CD4-positive, alpha-beta T cell treated with Interferon gamma for 1 hour (primary cell): ENCODE results near the gene PIP5K1B.
A peak's percentile ranks its signal among the peaks of the same experiment; 100 is the strongest.
"Not testable (repeated sequence)": the region's sequence is repeated elsewhere in the genome, so short reads cannot be mapped to it uniquely, and the experiment has no call there.

Source experiments
- DNase-seq: peaks from one replicate; pipeline ENCODE4 v3.0.0-alpha.2; 2020

Gene PIP5K1B

GRCh38 chr9:68967800-68968199 is 262.8 kb downstream of the PIP5K1B start:
- no peak for DNase-seq

- no peak for DNase-seq
Measured at GRCh38 chr9:68969538-68969937, 264.5 kb downstream of the PIP5K1B start.

GRCh38 chr9:68970151-68970550 is 265.1 kb downstream of the PIP5K1B start:
- no peak for DNase-seq

- DNase-seq, result no peak
Measured at GRCh38 chr9:68973619-68974018, 268.6 kb downstream of the PIP5K1B start.

GRCh38 chr9:68974431-68974830 is 269.4 kb downstream of the PIP5K1B start:
- DNase-seq, result no peak

GRCh38 chr9:68974901-68975300 is 269.9 kb downstream of the PIP5K1B start:
- DNase-seq, result no peak

- no peak for DNase-seq
Measured at GRCh38 chr9:68975365-68976043, 270.5 kb downstream of the PIP5K1B start.

- DNase-seq, result no peak
Measured at GRCh38 chr9:68978066-68978465, 273.0 kb downstream of the PIP5K1B start.

GRCh38 chr9:68978501-68978900 is 273.5 kb downstream of the PIP5K1B start:
- DNase-seq, result no peak

- no peak for DNase-seq
Measured at GRCh38 chr9:68979538-68980314, 274.7 kb downstream of the PIP5K1B start.

- no peak for DNase-seq
Measured at GRCh38 chr9:68980341-68980914, 275.4 kb downstream of the PIP5K1B start.

- DNase-seq, result no peak
Measured at GRCh38 chr9:68981789-68982188, 276.7 kb downstream of the PIP5K1B start.

- DNase-seq, result no peak
Measured at GRCh38 chr9:68983008-68983411, 278.0 kb downstream of the PIP5K1B start.

GRCh38 chr9:68983522-68984424 is 278.7 kb downstream of the PIP5K1B start:
- DNase-seq, result no peak

- DNase-seq, result not testable (repeated sequence)
Measured at GRCh38 chr9:68986949-68987348, 281.9 kb downstream of the PIP5K1B start.

- DNase-seq, result no peak
Measured at GRCh38 chr9:68991457-68991856, 286.4 kb downstream of the PIP5K1B start.

- DNase-seq, result no peak
Measured at GRCh38 chr9:68995776-68996175, 290.7 kb downstream of the PIP5K1B start.

- no peak for DNase-seq
Measured at GRCh38 chr9:68996462-68996861, 291.4 kb downstream of the PIP5K1B start.

GRCh38 chr9:68997666-68998065 is 292.6 kb downstream of the PIP5K1B start:
- no peak for DNase-seq

- no peak for DNase-seq
Measured at GRCh38 chr9:68998385-68998784, 293.3 kb downstream of the PIP5K1B start.

- DNase-seq, result no peak
Measured at GRCh38 chr9:68998812-68999211, 293.8 kb downstream of the PIP5K1B start.

- DNase-seq, result peak; percentile 67
Measured at GRCh38 chr9:68999393-69000105, 294.5 kb downstream of the PIP5K1B start.
